Measurements from ENCODE around the gene TSPO. TPM values are rescaled to one million over a fixed set of nuclear protein-coding genes. Genes with fewer than 3 reads are reported as not detected.
A peak's percentile ranks its signal among the peaks of the same experiment; 100 is the strongest.

The TSPO gene
- total RNA-seq, 1 donor from 2014 or later = 524 TPM

DNA sequence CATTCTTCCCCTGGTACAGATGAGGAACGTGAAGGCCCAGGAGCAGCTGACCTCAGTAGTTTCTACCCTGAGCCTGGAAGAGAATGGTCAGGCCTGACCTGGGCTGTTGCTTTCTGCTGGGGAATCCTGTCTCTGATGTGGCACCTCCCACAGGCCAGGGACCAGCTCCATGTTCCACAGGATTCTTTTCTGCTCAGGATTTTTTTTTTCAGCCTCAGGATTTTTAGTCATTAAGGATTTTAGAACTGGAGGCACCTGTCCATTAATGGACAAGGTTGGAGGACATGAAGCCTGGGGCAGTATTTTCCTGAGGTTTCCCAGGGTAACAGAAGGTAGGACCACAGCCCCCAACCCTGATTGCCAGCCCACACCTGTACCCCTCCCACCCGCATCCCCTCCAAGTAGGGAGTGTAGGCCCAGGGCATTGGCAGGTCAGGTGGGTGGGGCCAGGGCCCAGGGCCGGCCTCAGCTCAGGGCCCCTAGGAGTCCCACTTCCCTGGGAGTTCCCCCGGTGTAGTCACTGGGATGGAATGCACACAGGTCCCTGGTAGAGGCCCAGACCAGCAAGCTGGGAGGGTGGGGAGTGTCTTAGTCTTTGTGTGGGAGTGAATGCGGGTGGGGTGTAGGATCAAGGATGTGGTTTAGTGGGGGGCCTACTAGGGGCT lies 24.7 kb upstream of the TSPO start:
- no peak overlapping the region for H3K4me3 ChIP-seq (ENCODE audit: low read depth, low read length)
- DNase-seq (ENCODE audit: low read depth) = peak; percentile 52
- no peak for TF ChIP-seq CTCF (conservative IDR thresholded peaks at IDR 0.05; ENCODE audit: low read depth, low read length)

GRCh38 chr22:43127166-43127908 lies 24.0 kb upstream of the TSPO start:
- no peak overlapping the region for H3K4me3 ChIP-seq (ENCODE audit: low read depth, low read length)
- no peak for TF ChIP-seq CTCF (conservative IDR thresholded peaks at IDR 0.05; ENCODE audit: low read depth, low read length)
- DNase-seq (ENCODE audit: low read depth) = no peak

DNA sequence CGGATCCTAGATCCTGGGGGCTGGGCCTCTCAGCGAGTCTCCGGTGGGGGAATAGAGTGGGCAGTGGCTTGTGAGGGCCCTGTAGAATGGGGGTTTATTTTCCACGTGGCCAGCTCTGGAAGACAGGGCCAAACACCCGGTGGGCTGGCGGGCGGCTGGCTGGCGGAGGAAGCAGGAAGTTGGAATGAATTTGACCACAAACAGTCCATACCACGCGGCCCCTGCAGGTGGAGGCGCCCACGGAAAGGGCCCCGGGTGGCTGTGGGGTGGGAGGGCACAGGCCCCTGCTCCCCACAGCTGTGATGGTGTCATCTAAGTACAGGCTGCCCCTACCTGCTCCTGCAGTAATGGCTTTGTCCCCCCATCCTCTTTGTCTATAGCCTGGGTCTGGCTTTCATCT lies 23.2 kb upstream of the TSPO start:
- no peak for DNase-seq (ENCODE audit: low read depth)
- H3K4me3 ChIP-seq (ENCODE audit: low read depth, low read length) = no peak overlapping the region
- TF ChIP-seq CTCF (conservative IDR thresholded peaks at IDR 0.05; ENCODE audit: low read depth, low read length) = no peak

DNA sequence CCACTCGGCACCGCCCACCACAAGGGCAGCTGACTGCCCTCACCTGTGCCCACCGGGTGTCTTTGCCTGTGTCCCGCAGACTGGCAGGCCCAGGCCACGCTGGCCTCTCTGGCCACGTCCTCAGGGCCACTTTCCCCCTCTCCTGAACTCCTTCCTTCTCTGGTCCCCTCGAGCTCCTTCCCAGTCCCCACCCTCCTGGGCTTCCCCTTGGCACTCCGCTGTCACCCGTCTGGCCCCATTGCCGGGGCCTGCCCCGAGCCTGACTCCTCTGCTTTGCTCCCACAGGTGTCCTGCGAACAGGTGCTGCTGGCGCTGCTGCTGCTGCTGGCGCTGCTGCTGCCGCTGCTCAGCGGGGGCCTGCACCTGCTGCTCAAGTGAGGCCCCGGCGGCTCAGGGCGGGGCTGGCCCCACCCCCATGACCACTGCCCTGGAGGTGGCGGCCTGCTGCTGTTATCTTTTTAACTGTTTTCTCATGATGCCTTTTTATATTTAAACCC lies 22.4 kb upstream of the TSPO start:
- no peak for DNase-seq (ENCODE audit: low read depth)
- H3K4me3 ChIP-seq (ENCODE audit: low read depth, low read length) = no peak overlapping the region
- TF ChIP-seq CTCF (conservative IDR thresholded peaks at IDR 0.05; ENCODE audit: low read depth, low read length) = no peak

DNA sequence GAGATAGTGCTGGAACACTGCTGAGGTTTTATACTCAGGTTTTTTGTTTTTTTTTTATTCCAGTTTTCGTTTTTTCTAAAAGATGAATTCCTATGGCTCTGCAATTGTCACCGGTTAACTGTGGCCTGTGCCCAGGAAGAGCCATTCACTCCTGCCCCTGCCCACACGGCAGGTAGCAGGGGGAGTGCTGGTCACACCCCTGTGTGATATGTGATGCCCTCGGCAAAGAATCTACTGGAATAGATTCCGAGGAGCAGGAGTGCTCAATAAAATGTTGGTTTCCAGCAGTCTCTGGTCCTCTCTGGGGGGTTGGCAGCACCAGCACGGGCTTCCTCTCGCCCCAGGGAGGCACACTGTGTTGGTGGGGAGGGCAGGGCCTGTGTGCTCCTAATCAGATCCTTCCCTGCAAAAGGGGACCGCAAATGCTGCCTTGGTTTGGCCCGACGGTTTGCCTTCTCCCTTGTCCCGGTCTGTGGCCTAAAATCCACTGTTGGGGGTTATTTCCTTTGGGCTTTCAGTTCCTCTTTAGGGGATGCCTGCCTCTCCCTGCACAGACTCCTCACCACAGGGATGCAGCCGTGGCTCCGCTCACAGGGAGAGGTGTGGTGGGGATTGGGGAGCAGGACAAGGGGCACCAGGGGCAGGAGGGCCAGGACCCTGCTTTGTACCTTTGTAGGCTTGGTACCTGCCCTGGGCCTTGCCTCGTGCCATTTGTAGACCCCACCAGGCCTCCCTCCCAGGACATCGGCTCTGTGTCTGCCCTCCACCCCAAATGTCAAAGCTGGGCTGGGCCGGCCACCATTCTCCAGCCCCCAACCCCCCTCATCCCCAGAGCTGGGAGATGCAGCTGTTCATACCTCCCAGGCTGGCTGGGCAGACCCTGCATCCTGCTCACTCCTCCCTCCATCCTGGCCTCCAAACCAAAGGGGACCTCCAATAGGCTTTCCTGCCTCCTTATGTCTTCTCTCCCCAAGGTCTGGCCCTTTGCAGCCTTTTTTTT lies 21.6 kb upstream of the TSPO start:
- no peak for TF ChIP-seq CTCF (conservative IDR thresholded peaks at IDR 0.05; ENCODE audit: low read depth, low read length)
- DNase-seq (ENCODE audit: low read depth) = no peak
- H3K4me3 ChIP-seq (ENCODE audit: low read depth, low read length) = no peak overlapping the region

DNA sequence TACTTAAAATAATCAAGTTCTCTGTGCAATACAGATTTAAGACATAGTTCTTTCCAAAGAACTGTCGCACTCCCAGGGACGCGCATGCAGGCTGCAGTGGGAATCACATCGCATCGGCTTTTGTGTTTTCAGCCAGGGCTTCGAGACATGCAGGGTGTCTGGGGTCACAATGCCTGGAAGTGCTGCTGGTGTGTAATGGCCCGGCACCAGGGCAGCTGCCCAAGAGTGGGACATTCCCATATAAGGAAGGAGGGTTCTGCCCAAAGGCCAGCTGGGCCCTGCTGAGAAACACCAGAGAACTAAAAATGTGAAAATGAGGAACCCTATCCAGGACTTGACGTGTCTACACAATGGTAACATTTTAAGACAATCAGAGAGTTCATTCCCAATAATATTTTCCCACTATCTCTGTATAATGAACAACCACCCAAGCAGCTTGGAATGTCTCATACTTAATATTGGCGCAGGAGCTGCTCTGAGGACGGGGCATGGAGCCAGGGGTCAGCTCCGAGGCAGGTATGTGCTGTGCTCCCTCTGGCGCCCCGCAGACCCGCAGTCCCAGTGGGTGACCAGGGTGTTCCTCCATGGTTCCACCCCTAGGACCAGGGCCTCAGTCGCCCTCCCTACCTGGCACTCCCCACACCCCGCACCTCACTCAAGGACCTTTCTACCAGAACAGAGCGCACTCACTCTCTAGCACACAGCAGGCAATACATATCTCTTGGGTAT lies 19.4 kb upstream of the TSPO start:
- no peak for DNase-seq (ENCODE audit: low read depth)
- no peak for TF ChIP-seq CTCF (conservative IDR thresholded peaks at IDR 0.05; ENCODE audit: low read depth, low read length)
- H3K4me3 ChIP-seq (ENCODE audit: low read depth, low read length) = no peak overlapping the region
